ENCODE results near the gene AIFM3. TPM values are rescaled to one million over a fixed set of nuclear protein-coding genes. Genes with fewer than 3 reads are reported as not detected.
"Not testable (repeated sequence)": the region's sequence is repeated elsewhere in the genome, so short reads cannot be mapped to it uniquely, and the experiment has no call there.

The AIFM3 gene
- total RNA-seq, 1 donor: 0.45 TPM

GRCh38 chr22:20937031-20937793, 29.8 kb upstream of the AIFM3 start:
- no peak for TF ChIP-seq CTCF (IDR thresholded peaks at IDR 0.05; ENCODE audit: insufficient read depth, low read length)
- no peak overlapping the region for H3K4me3 ChIP-seq (ENCODE audit: low read depth, low read length)
- DNase-seq (ENCODE audit: low read depth): no peak

GRCh38 chr22:20937794-20938671, 29.0 kb upstream of the AIFM3 start:
- no peak for DNase-seq (ENCODE audit: low read depth)
- no peak overlapping the region for H3K4me3 ChIP-seq (ENCODE audit: low read depth, low read length)
- no peak for TF ChIP-seq CTCF (IDR thresholded peaks at IDR 0.05; ENCODE audit: insufficient read depth, low read length)

- H3K4me3 ChIP-seq (ENCODE audit: low read depth, low read length); DNase-seq (ENCODE audit: low read depth): not testable (repeated sequence)
Measured at GRCh38 chr22:20939457-20940185, 27.4 kb upstream of the AIFM3 start.

GRCh38 chr22:20940186-20940651, 26.8 kb upstream of the AIFM3 start:
- DNase-seq (ENCODE audit: low read depth): peak; percentile 14

GRCh38 chr22:20940904-20941385, 26.1 kb upstream of the AIFM3 start:
- TF ChIP-seq CTCF (IDR thresholded peaks at IDR 0.05; ENCODE audit: insufficient read depth, low read length): no peak
- H3K4me3 ChIP-seq (ENCODE audit: low read depth, low read length): no peak overlapping the region
- DNase-seq (ENCODE audit: low read depth): no peak

More at GRCh38 chr22:20940186-20940651, 26.8 kb upstream of the AIFM3 start:
- H3K4me3 ChIP-seq (ENCODE audit: low read depth, low read length): no peak overlapping the region
- TF ChIP-seq CTCF (IDR thresholded peaks at IDR 0.05; ENCODE audit: insufficient read depth, low read length): no peak

GRCh38 chr22:20942203-20942902, 24.7 kb upstream of the AIFM3 start:
- not testable (repeated sequence) for DNase-seq (ENCODE audit: low read depth); H3K4me3 ChIP-seq (ENCODE audit: low read depth, low read length)
